ENCODE data around the gene CUL5.

CUL5 gene

DNA sequence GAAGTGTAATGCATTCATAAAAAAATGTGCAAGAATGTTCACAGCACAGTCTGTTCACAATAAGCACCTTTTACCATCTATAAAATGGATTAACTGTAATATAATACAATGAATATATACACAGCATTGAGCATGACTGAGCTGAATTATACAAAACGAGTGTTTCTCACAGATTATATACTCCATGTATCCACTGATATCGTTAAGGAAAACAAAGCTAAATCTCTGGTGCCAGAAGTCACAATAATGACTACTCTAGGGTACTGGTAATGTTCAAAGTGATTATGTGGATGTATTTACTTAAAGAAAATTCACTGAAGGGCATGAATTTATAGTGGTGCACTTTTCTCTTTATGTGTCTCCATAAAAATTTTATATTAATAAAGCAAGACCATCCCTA is 145.9 kb downstream of the CUL5 start:
- Histone ChIP-seq H3K27ac (no peak overlapping the region), H3K9ac (no peak overlapping the region), H3K4me2 (no peak overlapping the region), H3K4me3 (no peak overlapping the region), H3K4me1 (no peaks in the 10 kb centered on the region), H3K27me3 (no peaks in the 10 kb centered on the region), H3K36me3 (peaks cover 75% of the 10 kb centered on the region), H3K9me3 (no peaks in the 10 kb centered on the region), H4K20me1 (no peaks in the 10 kb centered on the region)
- TF ChIP-seq Cebpa-rat (IDR thresholded peaks at IDR 0.05): no peak

All from BLaER1 (cell line).